ENCODE measurements around the gene CILP2. TPM values are rescaled to one million over a fixed set of nuclear protein-coding genes. Genes with fewer than 3 reads are reported as not detected.

Gene CILP2
- total RNA-seq, 4 donors from 2014 or later, result 0.17 to 1.4 TPM; not detected in 2

- 40 to 45% methylated on average over 12 to 14 of the region's 15 CpGs for WGBS, 2 donors
- no peak overlapping the region for H3K4me3 ChIP-seq (ENCODE audit: low read depth, poor library complexity, severe bottlenecking)
- intact Hi-C loops (cut with DNase I; ENCODE audit: low total_unique reads), result no loop called here
- TF ChIP-seq POLR2A (IDR thresholded peaks at IDR 0.05) (no peak), CTCF (IDR thresholded peaks at IDR 0.05) (no peak)
- DNase-seq (ENCODE audit: low spot score in 2 of 2), result no peak
Observed at GRCh38 chr19:19547674-19548336, 9.7 kb downstream of the CILP2 start.

- intact Hi-C loops (cut with DNase I; ENCODE audit: low total_unique reads), result no loop called here
- H3K4me3 ChIP-seq (ENCODE audit: low read depth, poor library complexity, severe bottlenecking), result no peak overlapping the region
- WGBS, 2 donors, result 63 to 74% methylated on average over 10 to 13 of the region's 13 CpGs
- DNase-seq (ENCODE audit: low spot score in 2 of 2), result no peak
- TF ChIP-seq CTCF (IDR thresholded peaks at IDR 0.05) (no peak), POLR2A (IDR thresholded peaks at IDR 0.05) (no peak)
Observed at GRCh38 chr19:19548915-19549759, 11.1 kb downstream of the CILP2 start.

- no peak overlapping the region for H3K4me3 ChIP-seq (ENCODE audit: low read depth, poor library complexity, severe bottlenecking)
- WGBS, 2 donors, result 54 to 55% methylated on average over 23 of the region's 23 CpGs
- TF ChIP-seq CTCF (IDR thresholded peaks at IDR 0.05) (no peak), POLR2A (IDR thresholded peaks at IDR 0.05) (no peak)
- DNase-seq (ENCODE audit: low spot score in 2 of 2), result no peak
- intact Hi-C loops (cut with DNase I; ENCODE audit: low total_unique reads), result no loop called here
Observed at GRCh38 chr19:19549804-19550464, 11.9 kb downstream of the CILP2 start.

GRCh38 chr19:19550485-19550929, 12.4 kb downstream of the CILP2 start:
- intact Hi-C loops (cut with DNase I; ENCODE audit: low total_unique reads), result no loop called here
- no peak overlapping the region for H3K4me3 ChIP-seq (ENCODE audit: low read depth, poor library complexity, severe bottlenecking)
- no peak for DNase-seq (ENCODE audit: low spot score in 2 of 2)
- 23 to 34% methylated on average over 5 to 6 of the region's 8 CpGs for WGBS, 2 donors
- TF ChIP-seq POLR2A (IDR thresholded peaks at IDR 0.05) (no peak), CTCF (IDR thresholded peaks at IDR 0.05) (no peak)

- TF ChIP-seq CTCF (IDR thresholded peaks at IDR 0.05) (no peak), POLR2A (IDR thresholded peaks at IDR 0.05) (no peak)
- WGBS, 2 donors, result 74 to 85% methylated on average over 9 to 10 of the region's 10 CpGs
- DNase-seq (ENCODE audit: low spot score in 2 of 2), result no peak
- intact Hi-C loops (cut with DNase I; ENCODE audit: low total_unique reads), result no loop called here
- no peak overlapping the region for H3K4me3 ChIP-seq (ENCODE audit: low read depth, poor library complexity, severe bottlenecking)
Observed at GRCh38 chr19:19550972-19551852, 13.1 kb downstream of the CILP2 start.

All from lower leg skin (tissue), 4 donors.